Choroid plexus epithelial cell (primary cell): ENCODE results near the gene SMAP1.
A peak's percentile ranks its signal among the peaks of the same experiment; 100 is the strongest.

Experiments used
- DNase-seq: peaks from one replicate; pipeline ENCODE4 v3.0.0-alpha.2; 2010; ENCODE audit warnings: low read depth
- H3K4me3 ChIP-seq: 2 replicates; pipeline ENCODE4 v1.5.1; 2011; ENCODE audit warnings: low read depth, mild to moderate bottlenecking, control low read depth, low read length, moderate library complexity
- TF ChIP-seq, protein P1 (sequence below): conservative IDR thresholded peaks from 2 replicates; pipeline ENCODE4 v1.5.1; 2011; ENCODE audit warnings: low read depth, mild to moderate bottlenecking, control low read depth, inconsistent platforms, low read length, moderate library complexity

The SMAP1 gene

DNA sequence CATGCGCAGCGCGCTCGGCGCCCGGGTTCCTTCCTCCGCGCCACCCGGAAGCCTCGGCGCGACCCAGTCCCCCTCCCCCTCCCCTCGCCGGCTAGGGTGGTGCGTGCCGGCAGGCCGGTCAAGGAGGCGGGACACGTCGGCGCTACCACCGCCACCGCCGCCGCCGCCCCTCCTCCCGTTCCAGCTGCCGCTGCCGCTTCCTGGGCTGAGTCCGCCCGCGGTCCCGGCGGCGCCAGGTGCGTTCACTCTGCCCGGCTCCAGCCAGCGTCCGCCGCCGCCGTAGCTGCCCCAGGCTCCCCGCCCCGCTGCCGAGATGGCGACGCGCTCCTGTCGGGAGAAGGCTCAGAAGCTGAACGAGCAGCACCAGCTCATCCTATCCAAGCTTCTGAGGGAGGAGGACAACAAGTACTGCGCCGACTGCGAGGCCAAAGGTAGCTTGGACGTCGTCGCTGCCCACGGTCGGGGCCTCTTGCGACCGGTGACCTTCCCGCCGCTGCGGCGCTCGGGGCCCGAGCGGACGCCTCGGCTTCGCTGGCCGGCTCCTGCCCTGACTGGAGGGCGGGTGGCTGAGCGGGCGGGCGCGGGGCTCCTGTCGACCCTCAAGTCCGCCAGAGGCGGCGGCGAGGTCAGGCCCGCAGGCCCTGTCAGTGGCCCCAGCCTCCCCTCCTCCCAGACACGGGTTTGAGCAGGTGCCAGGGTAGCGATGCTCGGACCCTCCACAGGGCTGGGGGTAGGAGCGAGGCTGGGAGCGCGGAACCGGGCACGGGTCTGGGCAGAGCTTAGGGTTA is at the start of gene SMAP1:
TSS of gene SMAP1 (plus strand) at position 173 of the 788 bp plus-strand sequence. CDS start at position 314, 141 bp downstream.
- TF ChIP-seq, protein P1, sequence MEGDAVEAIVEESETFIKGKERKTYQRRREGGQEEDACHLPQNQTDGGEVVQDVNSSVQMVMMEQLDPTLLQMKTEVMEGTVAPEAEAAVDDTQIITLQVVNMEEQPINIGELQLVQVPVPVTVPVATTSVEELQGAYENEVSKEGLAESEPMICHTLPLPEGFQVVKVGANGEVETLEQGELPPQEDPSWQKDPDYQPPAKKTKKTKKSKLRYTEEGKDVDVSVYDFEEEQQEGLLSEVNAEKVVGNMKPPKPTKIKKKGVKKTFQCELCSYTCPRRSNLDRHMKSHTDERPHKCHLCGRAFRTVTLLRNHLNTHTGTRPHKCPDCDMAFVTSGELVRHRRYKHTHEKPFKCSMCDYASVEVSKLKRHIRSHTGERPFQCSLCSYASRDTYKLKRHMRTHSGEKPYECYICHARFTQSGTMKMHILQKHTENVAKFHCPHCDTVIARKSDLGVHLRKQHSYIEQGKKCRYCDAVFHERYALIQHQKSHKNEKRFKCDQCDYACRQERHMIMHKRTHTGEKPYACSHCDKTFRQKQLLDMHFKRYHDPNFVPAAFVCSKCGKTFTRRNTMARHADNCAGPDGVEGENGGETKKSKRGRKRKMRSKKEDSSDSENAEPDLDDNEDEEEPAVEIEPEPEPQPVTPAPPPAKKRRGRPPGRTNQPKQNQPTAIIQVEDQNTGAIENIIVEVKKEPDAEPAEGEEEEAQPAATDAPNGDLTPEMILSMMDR = no peak
- DNase-seq = peak; percentile 88
- peak within 1 kb of the TSS; percentile 93 for H3K4me3 ChIP-seq

DNA sequence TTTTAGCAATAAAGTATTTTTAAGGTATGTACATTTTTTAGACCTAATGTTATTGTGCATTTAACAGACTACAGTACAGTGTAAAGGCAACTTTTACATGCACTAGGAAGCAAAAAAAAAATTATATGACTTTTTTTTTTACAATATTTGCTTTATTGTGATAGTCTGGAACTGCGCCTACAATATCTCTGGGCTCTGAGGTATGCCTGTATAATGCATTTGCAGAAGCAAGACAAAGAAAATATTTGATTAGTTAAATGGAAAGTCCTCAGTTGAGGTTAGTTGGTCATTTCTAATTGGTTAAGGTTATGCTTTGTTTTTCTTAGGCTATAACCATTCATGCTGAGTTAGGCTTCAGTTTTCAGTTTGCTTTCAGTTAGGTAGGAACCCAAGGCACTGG is 46.9 kb upstream of the SMAP1 start:
- TF ChIP-seq, protein P1 = no peak
- no peak overlapping the region for H3K4me3 ChIP-seq
- DNase-seq = no peak

DNA sequence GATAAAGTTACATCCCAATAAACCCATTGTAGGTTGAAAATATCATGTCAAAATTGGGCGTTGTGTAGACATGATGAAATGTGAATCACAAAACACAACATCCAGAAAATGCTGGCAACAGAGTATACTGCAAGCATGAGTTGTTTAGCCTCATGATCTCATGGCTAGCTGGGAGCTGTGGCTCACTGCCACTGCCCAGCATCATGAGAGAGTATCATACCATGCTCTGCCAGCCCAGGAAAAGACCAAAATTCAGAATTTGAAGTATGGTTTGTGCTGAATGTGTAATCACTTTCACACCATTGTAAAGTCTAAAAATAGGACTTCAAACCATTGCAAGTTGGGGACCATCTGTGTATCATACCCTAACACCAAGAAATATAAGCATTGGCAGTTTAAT is 45.2 kb upstream of the SMAP1 start:
- no peak for DNase-seq
- TF ChIP-seq, protein P1 = no peak
- H3K4me3 ChIP-seq = no peak overlapping the region

DNA sequence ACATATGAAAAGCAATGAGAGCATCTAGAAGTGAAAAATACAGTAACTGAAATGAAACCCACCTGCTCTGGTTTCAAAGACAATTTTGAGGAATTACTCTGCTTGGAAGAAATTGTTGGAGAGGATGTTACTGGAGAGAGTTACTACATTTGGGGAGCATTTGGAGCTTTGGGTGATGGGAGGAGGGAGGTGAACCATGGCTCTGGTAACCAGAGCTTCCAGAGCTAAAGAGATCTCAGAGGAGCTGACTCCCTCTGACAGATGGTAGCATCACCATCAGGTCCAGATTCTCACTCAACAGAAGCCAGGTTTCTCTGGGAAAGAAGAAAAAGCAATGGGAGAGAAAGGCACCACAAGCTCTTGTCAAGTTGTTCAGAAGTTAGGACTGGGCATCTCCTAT is 42.2 kb upstream of the SMAP1 start:
- TF ChIP-seq, protein P1 = no peak
- no peak overlapping the region for H3K4me3 ChIP-seq
- no peak for DNase-seq

DNA sequence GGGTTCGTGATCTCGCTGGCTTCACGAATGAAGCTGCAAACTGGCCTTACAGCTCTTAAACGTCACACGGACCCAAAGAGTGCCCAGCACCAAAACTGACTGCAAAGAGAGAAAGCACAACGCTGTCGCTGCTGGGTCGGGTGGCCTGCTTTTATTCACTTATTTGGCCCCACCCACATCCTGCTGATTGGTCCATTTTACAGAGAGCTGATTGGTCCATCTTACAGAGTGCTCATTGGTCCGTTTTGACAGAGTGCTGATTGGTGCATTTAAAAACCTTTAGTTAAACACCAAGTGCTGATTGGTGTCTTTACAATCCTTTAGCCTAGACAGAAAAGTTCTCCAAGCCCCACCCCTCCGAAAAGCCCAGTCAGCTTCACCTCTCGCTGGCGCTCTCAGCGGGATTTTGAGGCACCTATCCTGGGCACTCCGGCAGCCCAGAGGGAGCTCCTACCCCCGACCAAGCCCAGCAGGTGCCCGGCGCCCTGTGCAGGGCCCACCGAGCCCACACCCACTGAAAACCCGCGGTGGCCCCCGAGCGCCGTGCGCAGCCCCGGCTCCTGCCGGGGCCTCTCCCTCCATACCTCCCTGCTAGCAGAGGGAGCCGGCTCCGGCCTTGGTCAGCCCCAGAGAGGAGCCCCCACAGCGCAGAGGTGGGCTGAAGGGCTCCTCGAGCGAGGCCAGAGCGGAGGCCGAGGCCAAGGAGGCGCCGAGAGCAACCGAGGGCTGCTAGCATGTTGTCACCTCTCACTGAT is 40.0 kb upstream of the SMAP1 start:
- no peak overlapping the region for H3K4me3 ChIP-seq
- no peak for DNase-seq
- TF ChIP-seq, protein P1 = no peak

DNA sequence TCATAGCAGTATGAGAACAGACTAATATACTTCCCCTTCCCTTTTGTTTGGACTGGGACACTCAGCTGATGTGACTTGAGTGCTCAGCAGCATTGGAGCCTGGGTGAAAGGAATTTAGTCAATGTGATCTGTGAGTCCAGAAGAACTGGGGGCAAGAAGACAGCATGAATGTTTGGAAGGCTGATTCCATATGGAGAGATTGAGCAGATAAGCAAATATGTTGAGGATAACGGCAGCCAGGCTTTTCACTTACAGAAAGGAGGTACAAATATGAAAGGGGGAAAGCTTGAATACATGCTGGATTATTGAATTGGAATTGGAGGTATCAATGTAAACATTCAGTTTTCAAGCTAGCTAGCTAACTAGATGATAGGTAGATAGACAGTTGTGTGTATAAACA is 37.8 kb upstream of the SMAP1 start:
- H3K4me3 ChIP-seq = no peak overlapping the region
- DNase-seq = no peak
- TF ChIP-seq, protein P1 = no peak
